ENCODE results near the gene GPRC5C. TPM values are rescaled to one million over a fixed set of nuclear protein-coding genes. Genes with fewer than 3 reads are reported as not detected.
"Not testable (repeated sequence)": the region's sequence is repeated elsewhere in the genome, so short reads cannot be mapped to it uniquely, and the experiment has no call there.

Gene GPRC5C
- total RNA-seq, 1 donor, result 2.9 TPM

- Histone ChIP-seq H3K27ac (ENCODE audit: low read depth, low read length) (no peak overlapping the region), H3K36me3 (ENCODE audit: insufficient read depth, low read length) (no peaks in the 10 kb centered on the region), H3K4me1 (ENCODE audit: insufficient read depth, low read length) (no peaks in the 10 kb centered on the region), H4K20me1 (ENCODE audit: insufficient read depth, low read length) (no peaks in the 10 kb centered on the region), H3K9me3 (ENCODE audit: low read depth, low read length) (no peaks in the 10 kb centered on the region), H3K4me2 (ENCODE audit: insufficient read depth, low read length) (no peak overlapping the region), H3K79me2 (ENCODE audit: insufficient read depth, low read length) (no peaks in the 10 kb centered on the region), H3K4me3 (ENCODE audit: insufficient read depth, low read length) (no peak overlapping the region), H3K27me3 (ENCODE audit: insufficient read depth, low read length) (no peaks in the 10 kb centered on the region), H2AFZ (ENCODE audit: low read length) (no peak overlapping the region)
- peak; percentile 25 for DNase-seq (ENCODE audit: insufficient read length, low spot score, missing footprints)
- no peak for TF ChIP-seq CTCF (IDR thresholded peaks at IDR 0.05; ENCODE audit: extremely low read depth, low read depth, low read length)
Measured at GRCh38 chr17:74403512-74404137, 28.3 kb upstream of the GPRC5C start.

GRCh38 chr17:74404218-74404617 lies 27.7 kb upstream of the GPRC5C start:
- Histone ChIP-seq H2AFZ (ENCODE audit: low read length) (no peak overlapping the region), H3K27ac (ENCODE audit: low read depth, low read length) (no peak overlapping the region), H3K9me3 (ENCODE audit: low read depth, low read length) (no peaks in the 10 kb centered on the region), H3K79me2 (ENCODE audit: insufficient read depth, low read length) (no peaks in the 10 kb centered on the region), H3K36me3 (ENCODE audit: insufficient read depth, low read length) (no peaks in the 10 kb centered on the region), H4K20me1 (ENCODE audit: insufficient read depth, low read length) (no peaks in the 10 kb centered on the region), H3K4me3 (ENCODE audit: insufficient read depth, low read length) (no peak overlapping the region), H3K4me1 (ENCODE audit: insufficient read depth, low read length) (no peaks in the 10 kb centered on the region), H3K27me3 (ENCODE audit: insufficient read depth, low read length) (no peaks in the 10 kb centered on the region), H3K4me2 (ENCODE audit: insufficient read depth, low read length) (no peak overlapping the region)
- TF ChIP-seq CTCF (IDR thresholded peaks at IDR 0.05; ENCODE audit: extremely low read depth, low read depth, low read length), result no peak
- no peak for DNase-seq (ENCODE audit: insufficient read length, low spot score, missing footprints)

- Histone ChIP-seq H3K27ac (ENCODE audit: low read depth, low read length) (no peak overlapping the region), H3K9me3 (ENCODE audit: low read depth, low read length) (no peaks in the 10 kb centered on the region), H4K20me1 (ENCODE audit: insufficient read depth, low read length) (no peaks in the 10 kb centered on the region), H3K4me3 (ENCODE audit: insufficient read depth, low read length) (no peak overlapping the region), H3K79me2 (ENCODE audit: insufficient read depth, low read length) (no peaks in the 10 kb centered on the region), H3K27me3 (ENCODE audit: insufficient read depth, low read length) (no peaks in the 10 kb centered on the region), H3K4me1 (ENCODE audit: insufficient read depth, low read length) (no peaks in the 10 kb centered on the region), H3K4me2 (ENCODE audit: insufficient read depth, low read length) (no peak overlapping the region), H3K36me3 (ENCODE audit: insufficient read depth, low read length) (no peaks in the 10 kb centered on the region), H2AFZ (ENCODE audit: low read length) (no peak overlapping the region)
- DNase-seq (ENCODE audit: insufficient read length, low spot score, missing footprints), result no peak
- TF ChIP-seq CTCF (IDR thresholded peaks at IDR 0.05; ENCODE audit: extremely low read depth, low read depth, low read length), result no peak
Measured at GRCh38 chr17:74404789-74405188, 27.1 kb upstream of the GPRC5C start.

GRCh38 chr17:74405311-74405710 lies 26.6 kb upstream of the GPRC5C start:
- not testable (repeated sequence) for H3K27me3 ChIP-seq (ENCODE audit: insufficient read depth, low read length); H2AFZ ChIP-seq (ENCODE audit: low read length); DNase-seq (ENCODE audit: insufficient read length, low spot score, missing footprints); H3K27ac ChIP-seq (ENCODE audit: low read depth, low read length); H4K20me1 ChIP-seq (ENCODE audit: insufficient read depth, low read length); H3K9me3 ChIP-seq (ENCODE audit: low read depth, low read length); H3K79me2 ChIP-seq (ENCODE audit: insufficient read depth, low read length); H3K4me2 ChIP-seq (ENCODE audit: insufficient read depth, low read length); H3K4me3 ChIP-seq (ENCODE audit: insufficient read depth, low read length); H3K36me3 ChIP-seq (ENCODE audit: insufficient read depth, low read length); H3K4me1 ChIP-seq (ENCODE audit: insufficient read depth, low read length)
